ENCODE measurements around the gene PALLD.

DNA sequence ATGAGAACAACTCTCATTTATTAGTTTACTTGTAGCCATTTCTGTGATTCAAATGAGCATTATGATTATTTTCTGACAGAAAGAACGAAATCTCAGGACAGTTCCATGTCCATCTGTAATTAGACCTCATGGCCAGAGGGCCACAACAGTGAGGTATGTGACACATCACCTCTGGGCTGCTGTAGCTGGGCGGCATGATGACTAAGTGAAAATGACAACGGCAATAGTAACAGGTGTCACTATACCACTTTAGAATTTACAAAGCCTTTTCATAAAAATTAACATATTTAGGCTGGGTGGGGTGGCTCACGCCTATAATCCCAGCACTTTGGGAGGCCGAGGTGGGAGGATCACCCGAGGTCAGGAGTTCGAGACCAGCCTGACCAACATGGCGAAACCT lies 260.6 kb downstream of the PALLD start:
- TF ChIP-seq EP300 (IDR thresholded peaks at IDR 0.05; ENCODE audit: borderline replicate concordance in 1 of 2, low read depth in 2 of 2, low read length in 2 of 2) (no peak), KDM5A (IDR thresholded peaks at IDR 0.05; ENCODE audit: low read length) (no peak), CTCF (IDR thresholded peaks at IDR 0.05; ENCODE audit: control extremely low read depth in 1 of 3, insufficient read depth in 1 of 3, low read depth in 1 of 3, low read length in 3 of 3) (no peak), RFX5 (IDR thresholded peaks at IDR 0.05; ENCODE audit: borderline replicate concordance, low read depth, low read length) (no peak), MAX (IDR thresholded peaks at IDR 0.05) (no peak), KDM1A (IDR thresholded peaks at IDR 0.05; ENCODE audit: borderline replicate concordance, low read length) (no peak)

Data from H1 (cell line).